NCI-H2107 treated with DMSO at 0.1 percent for 48 hours (cell line): ENCODE results near the gene ACTRT2.

Experiments used
- DNase-seq: peaks from one replicate; lab custom pipeline; 2025; ENCODE audit not compliant: unreplicated experiment; lab: John Stamatoyannopoulos, UW

ACTRT2 gene

GRCh38 chr1:3017440-3018050 is 3.7 kb upstream of the ACTRT2 start:
- no peak for DNase-seq

- no peak for DNase-seq
Measured at GRCh38 chr1:3018051-3018471, 3.2 kb upstream of the ACTRT2 start.

GRCh38 chr1:3018576-3018975 is 2.7 kb upstream of the ACTRT2 start:
- no peak for DNase-seq

GRCh38 chr1:3019007-3019515 is 2.2 kb upstream of the ACTRT2 start:
- no peak for DNase-seq

GRCh38 chr1:3019516-3020051 is 1.7 kb upstream of the ACTRT2 start:
- no peak for DNase-seq

GRCh38 chr1:3020263-3020909 is 881 bp upstream of the ACTRT2 start:
- no peak for DNase-seq

- DNase-seq = no peak
Measured at GRCh38 chr1:3021801-3022401, 634 bp downstream of the ACTRT2 start.

GRCh38 chr1:3022511-3022973 is 1.3 kb downstream of the ACTRT2 start:
- no peak for DNase-seq

- DNase-seq = no peak
Measured at GRCh38 chr1:3022976-3023375, 1.7 kb downstream of the ACTRT2 start.

GRCh38 chr1:3024019-3024418 is 2.8 kb downstream of the ACTRT2 start:
- DNase-seq = no peak

- DNase-seq = no peak
Measured at GRCh38 chr1:3024588-3024987, 3.3 kb downstream of the ACTRT2 start.

GRCh38 chr1:3026124-3026523 is 4.9 kb downstream of the ACTRT2 start:
- no peak for DNase-seq

- no peak for DNase-seq
Measured at GRCh38 chr1:3026581-3027391, 5.5 kb downstream of the ACTRT2 start.

- no peak for DNase-seq
Measured at GRCh38 chr1:3027611-3028371, 6.5 kb downstream of the ACTRT2 start.

- no peak for DNase-seq
Measured at GRCh38 chr1:3028531-3029282, 7.4 kb downstream of the ACTRT2 start.

GRCh38 chr1:3029481-3029961 is 8.3 kb downstream of the ACTRT2 start:
- DNase-seq = no peak

GRCh38 chr1:3029991-3030662 is 8.9 kb downstream of the ACTRT2 start:
- no peak for DNase-seq

GRCh38 chr1:3030663-3031381 is 9.6 kb downstream of the ACTRT2 start:
- no peak for DNase-seq
